Stimulated activated CD8-positive, alpha-beta memory T cell treated with anti-CD3 and anti-CD28 coated beads, Interleukin-2, amount 100 ng/mL, for 48 hours (primary cell): ENCODE measurements around the gene WASF1.
"Not testable (repeated sequence)": the region's sequence is repeated elsewhere in the genome, so short reads cannot be mapped to it uniquely, and the experiment has no call there.

Experiments used
- DNase-seq, 2 donors: peaks; one replicate each; pipeline ENCODE4 v3.0.0-alpha.2; 2020; ENCODE audit warnings: low read depth in 2 of 2

The WASF1 gene

GRCh38 chr6:110089323-110089722 lies 90.1 kb downstream of the WASF1 start:
- DNase-seq = no peak

GRCh38 chr6:110085285-110085684 lies 94.2 kb downstream of the WASF1 start:
- DNase-seq = no peak

GRCh38 chr6:110083875-110084585 lies 95.4 kb downstream of the WASF1 start:
- no peak for DNase-seq

GRCh38 chr6:110075406-110075805 lies 104.1 kb downstream of the WASF1 start:
- DNase-seq = no peak

GRCh38 chr6:110073474-110073873 lies 106.0 kb downstream of the WASF1 start:
- DNase-seq = not testable (repeated sequence)

GRCh38 chr6:110068592-110068967 lies 110.9 kb downstream of the WASF1 start:
- DNase-seq = no peak

GRCh38 chr6:110067837-110068591 lies 111.5 kb downstream of the WASF1 start:
- no peak for DNase-seq

- no peak for DNase-seq
Observed at GRCh38 chr6:110064744-110065524, 114.5 kb downstream of the WASF1 start.

- DNase-seq = peak in 1 of 2 donors; percentile 3
Observed at GRCh38 chr6:110063594-110064263, 115.7 kb downstream of the WASF1 start.

GRCh38 chr6:110055387-110055735 lies 124.1 kb downstream of the WASF1 start:
- no peak for DNase-seq

GRCh38 chr6:110054664-110055386 lies 124.6 kb downstream of the WASF1 start:
- no peak for DNase-seq

- DNase-seq = no peak
Observed at GRCh38 chr6:110053395-110054240, 125.9 kb downstream of the WASF1 start.

GRCh38 chr6:110050440-110050813 lies 129.0 kb downstream of the WASF1 start:
- DNase-seq = no peak
